Activated CD4-positive, CD25-positive, alpha-beta regulatory T cell treated with anti-CD3 and anti-CD28 coated beads, Interleukin-2, amount 50 U/mL, for 72 hours (primary cell): ENCODE measurements around the gene CUX1.

Source experiments
- DNase-seq: peaks from one replicate; pipeline ENCODE4 v3.0.0; 2021

The CUX1 gene

DNA sequence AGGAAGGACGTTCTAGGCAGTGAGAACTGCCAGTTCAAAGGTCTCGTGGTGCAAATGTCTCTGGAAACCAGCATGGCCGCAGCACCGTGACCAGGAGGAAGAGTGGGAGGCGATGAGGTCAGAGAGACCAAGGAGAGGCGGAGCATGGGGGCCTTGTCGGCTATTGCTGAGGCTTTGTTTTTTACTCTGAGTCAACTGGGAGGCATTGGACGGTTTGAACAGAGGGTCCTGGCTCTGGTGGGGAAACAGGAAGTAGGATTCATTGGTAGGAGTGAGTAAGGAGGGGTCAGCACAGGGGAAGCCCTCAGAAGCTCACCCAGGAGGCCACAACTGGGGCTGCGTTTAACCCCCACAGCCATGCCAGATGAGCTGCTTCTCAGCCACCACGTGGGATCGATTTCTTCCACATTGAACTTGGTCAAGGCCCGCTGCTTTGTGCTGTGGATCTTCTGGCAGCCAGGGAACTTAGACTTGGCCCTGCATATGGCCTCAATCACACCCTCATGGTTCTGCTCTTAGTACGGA is 447.0 kb downstream of the CUX1 start:
- DNase-seq = no peak

DNA sequence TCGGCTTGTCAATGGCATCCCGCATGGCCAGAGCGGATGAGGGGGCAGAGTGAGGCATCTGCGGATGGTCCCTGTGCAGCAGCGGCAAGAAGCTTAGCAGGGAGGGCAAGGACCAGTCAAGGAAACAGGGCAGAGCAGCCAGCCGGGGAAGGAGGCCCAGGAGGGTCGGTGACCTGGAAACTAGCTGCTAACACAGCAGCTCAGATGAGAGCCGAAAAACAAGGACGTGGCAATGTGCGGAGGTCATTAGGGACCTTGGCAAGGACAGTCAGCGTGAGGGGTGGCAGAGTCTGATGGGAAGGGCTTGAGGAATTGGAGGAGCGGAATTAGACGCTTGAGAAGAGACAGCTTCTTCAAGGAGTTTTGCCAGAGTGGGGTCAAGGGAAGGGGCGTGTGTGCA is 449.1 kb downstream of the CUX1 start:
- DNase-seq = no peak

- DNase-seq = no peak
Observed at GRCh38 chr7:102268635-102269034, 451.2 kb downstream of the CUX1 start.

DNA sequence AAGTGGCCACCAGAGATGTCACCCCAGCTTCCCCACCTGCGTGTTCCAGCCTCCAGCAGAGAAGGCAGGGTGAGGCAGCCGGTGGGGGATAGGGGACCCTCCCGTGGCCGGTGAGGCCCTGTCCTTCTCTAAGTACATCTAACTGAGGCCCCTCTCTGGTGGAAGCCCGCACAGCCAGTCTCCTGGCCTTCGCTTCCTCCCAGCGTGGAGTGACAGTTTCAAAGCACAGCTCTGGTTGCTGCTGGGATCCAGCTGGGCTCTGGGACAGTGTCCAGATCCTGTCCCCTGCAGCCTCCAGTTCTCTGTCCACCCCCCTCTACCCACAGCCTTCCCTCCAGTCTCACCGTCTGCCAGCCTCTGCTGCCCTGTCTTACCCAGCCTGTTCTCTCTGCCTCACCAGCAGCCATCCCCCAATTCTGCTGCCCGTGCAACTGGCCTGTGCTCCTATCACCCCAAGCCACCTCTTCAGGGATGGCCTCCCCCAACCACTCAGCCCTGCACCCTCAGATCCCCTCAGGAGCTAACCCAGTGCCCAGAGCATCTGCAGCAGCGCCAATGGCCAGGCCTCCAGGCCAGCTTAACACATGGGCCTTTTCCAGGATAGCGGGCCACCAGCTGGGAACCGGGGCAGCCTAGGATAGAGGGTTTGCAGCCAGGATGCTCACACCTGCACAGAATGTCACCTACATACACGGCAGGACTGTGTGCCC is 452.9 kb downstream of the CUX1 start:
- DNase-seq = no peak

DNA sequence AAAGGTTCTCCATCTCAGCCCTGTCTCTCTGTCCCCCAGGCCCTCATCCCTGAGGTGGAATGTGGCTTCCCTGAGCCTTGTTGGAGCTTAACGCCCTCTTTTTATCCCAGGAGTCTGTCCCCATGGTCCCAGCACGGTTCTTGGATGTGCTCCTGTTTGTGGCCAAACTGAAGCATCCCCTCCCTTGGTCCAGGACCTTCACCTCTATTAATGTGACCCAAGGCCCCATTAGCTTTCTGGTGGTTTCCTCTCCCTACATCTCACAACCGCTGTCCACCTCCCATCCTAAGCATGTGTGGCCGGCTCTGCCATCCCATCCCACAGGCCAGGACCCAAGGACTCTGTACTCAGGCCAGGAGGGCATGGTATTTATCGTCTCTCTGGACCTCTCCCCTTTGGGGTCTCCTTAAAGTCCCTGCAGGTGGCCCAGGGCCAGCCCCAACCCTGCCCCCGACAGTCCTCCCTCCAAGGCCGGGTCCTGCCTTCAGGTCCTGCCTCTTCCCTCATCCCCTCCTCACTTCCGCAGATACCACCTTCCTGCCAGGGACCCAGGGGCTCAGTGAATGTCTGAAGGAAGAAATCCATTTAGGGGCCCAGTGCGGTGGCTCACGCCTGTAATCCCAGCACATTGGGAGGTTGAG is 453.9 kb downstream of the CUX1 start:
- DNase-seq = no peak

DNA sequence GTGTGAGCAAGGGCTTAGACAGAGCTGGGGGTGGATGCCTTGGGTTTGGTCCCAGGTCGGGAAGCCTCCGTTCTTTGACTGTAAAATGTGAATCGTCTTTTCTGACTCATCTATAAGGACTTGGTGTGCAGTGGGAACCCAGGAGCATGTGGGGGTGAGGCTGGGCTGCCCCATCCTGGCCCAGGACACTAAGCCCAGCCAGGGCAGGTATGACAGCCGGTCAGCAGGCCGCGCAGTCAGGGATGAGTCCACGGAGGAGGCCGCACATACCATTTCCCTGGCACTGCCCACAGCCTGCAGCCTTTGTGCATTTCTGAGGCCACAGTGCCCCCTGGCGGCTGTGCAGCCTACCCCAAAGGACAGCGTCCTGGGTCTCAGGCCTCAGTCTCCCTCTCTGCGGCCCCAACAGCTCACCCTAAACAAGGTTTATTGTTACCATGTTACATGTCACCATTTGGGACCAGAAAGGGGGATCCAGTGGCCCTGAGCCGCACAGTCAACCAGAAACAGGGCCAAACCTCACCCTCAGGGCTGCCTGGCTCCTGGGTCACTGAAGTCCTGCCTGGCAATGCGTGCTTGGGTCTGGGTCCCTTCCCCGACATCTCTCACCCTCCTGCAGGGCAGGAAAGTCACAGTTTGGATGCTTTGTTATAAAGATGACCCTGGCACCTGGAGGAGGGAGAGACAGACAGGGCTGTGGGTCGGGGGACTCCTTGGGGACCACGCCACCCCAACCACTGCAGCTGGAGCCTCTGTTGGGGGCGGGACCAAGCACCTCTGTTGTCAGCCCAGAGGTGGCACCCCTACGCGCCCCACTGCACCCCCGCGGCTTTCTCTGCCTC is 454.9 kb downstream of the CUX1 start:
- DNase-seq = peak; percentile 84

- no peak for DNase-seq
Observed at GRCh38 chr7:102272917-102273748, 455.7 kb downstream of the CUX1 start.

DNA sequence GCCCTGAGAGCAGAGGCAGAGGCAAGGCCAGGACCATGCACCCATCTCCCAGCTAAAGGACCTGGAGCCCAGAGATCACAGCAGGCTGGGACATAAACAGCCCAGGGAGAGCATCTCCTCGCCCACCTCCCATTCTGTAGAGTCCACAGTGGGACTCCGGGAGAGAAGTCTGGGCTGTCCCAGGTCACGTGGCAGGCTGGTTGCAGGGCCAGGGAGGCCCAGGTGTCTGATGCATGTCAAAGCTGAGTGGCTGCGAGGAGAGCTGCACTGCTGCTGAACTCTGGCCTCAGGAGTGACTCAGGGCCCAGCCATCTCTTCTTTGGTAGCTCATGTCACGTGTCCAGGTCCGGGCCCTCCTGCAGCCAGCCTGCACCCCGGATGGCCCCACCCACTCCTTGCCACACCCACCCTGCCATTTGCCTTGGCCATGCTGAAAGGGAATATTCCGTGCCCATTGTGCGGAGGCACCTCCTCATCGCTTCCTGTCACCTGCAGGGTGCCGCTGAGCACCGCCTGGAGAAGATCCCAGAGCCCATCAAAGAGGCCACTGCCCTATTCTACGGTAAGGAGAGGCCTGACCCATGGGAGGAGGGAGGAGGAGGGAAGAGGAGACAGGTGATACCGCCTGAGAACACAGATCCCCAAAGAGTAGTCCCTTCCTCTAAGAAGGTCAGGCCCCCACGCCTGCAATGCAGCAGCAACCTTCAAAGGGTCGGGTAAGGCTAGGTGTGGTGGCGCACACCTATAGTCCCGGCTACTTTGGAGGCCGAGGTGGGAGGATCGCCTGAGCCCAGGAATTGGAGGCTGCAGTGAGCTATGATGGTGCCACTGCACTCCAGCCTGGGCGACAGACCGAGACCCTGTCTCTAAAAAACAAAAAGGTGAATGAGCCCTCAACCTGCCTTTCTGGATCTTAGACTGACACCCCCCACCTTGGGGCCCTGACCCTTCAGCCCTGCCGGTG is 456.6 kb downstream of the CUX1 start:
- DNase-seq = no peak

DNA sequence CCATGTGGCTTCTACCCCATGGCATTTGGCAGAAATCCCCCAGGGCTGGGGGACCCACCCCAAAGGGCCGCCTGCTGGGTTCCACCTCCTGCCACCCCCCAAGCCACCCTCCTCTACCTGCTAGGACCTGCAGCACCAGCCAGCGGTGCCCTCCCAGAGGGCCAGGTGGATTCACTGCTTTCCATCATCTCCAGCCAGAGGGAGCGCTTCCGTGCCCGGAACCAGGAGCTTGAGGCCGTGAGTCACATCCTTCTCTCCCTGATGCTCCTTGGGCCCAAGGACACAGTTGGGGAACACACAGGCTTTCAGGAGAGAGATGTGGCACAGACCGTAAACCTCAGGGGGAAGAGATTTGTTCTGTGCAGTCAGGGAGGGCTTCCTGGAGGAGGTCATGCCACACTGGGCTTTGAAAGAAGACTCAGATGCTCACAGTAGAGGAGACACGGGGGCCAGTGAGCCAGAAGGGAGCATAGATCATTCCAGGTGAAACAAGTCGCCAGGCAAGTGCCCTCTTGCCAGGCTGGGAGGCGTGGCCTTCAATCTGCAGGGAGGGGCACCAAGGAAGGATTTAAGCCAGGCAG is 457.8 kb downstream of the CUX1 start:
- DNase-seq = no peak

- no peak for DNase-seq
Observed at GRCh38 chr7:102277901-102278300, 460.5 kb downstream of the CUX1 start.

GRCh38 chr7:102279537-102280400 is 462.3 kb downstream of the CUX1 start:
- no peak for DNase-seq

GRCh38 chr7:102280521-102280920 is 463.1 kb downstream of the CUX1 start:
- no peak for DNase-seq

- DNase-seq = no peak
Observed at GRCh38 chr7:102281785-102282184, 464.4 kb downstream of the CUX1 start.

- no peak for DNase-seq
Observed at GRCh38 chr7:102282465-102283362, 465.3 kb downstream of the CUX1 start.

DNA sequence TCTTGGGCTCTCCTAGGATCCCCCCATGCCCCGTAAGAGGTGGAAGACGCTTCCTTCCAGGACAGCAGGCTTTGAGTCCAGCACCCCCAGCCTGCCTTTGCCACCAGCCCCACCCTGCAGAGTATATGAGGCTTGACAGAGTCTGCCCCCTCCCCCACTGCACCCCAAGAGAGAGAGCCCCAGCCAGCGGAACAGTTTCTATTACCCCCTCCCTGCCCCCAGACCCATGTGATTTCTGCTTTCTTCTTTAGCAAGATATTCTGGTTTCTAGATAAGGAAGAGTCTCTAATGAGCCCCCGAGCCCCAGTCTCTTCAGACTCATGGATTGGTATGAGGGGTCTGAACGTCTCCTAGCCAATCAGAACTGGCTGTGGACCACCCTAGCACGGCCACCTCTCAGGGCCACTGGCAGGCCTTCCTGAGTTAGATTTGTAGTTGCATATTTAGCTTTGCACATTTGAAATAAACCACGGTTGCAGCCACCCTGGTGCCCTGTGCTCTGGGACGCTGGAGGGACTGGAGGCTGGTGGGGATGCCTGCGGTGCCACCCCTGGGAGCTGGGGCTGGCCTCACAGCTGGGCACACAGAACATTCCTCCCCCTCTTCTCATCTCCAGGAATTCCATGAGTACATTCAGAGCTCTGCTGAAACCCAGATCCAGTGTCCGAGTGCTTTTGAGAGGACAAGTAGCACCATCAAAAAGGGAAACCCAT is 466.2 kb downstream of the CUX1 start:
- DNase-seq = no peak

DNA sequence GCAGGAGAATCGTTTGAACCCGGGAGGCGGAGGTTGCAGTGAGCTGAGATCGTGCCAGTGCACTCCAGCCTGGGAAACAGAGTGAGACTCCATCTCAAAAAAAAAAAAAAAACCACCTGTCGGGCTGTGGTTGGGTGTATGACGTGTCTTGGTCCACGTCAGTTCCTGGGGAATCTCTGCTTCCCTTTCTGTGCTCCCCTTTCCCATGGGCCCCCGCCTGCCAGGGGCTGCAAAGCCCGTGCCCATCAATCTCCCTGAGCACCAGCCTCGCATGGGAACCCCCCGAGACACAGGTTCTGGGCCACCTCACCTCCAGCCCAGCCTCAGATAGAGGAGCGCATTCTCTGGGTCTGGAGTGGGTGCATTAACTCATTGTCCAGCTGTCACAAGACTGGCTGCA is 467.0 kb downstream of the CUX1 start:
- DNase-seq = no peak

- DNase-seq = no peak
Observed at GRCh38 chr7:102284891-102285539, 467.6 kb downstream of the CUX1 start.
